GM12878 (cell line): ENCODE data around the gene FTL. TPM values are rescaled to one million over a fixed set of nuclear protein-coding genes. Genes with fewer than 3 reads are reported as not detected.

Source experiments
- ATAC-seq: fragments of 200-7000 bp; cut with Tn5 transposase; 3 replicates; pipeline ENCODE4 v1.9.1; 2020; ENCODE audit warnings: mild to moderate bottlenecking, moderate library complexity
- BruUV-seq: library from RNA; stranded (reverse); fragments of 400-500 nt; replicated peaks from 2 replicates; lab custom pipeline; 2021; lab: Mats Ljungman, UMichigan
- CTCF ChIA-PET: fragments of 300-600 bp; sonication (Branson Sonifier 250); formaldehyde crosslinking; extraction: SDS; loops from one replicate; lab custom pipeline; 2021; ENCODE audit warnings: inconsistent platforms; lab: Yijun Ruan, JAX
- POLR2A ChIA-PET: fragments of 350-600 bp; formaldehyde crosslinking; extraction: SDS; loops from one replicate; lab custom pipeline; 2021; ENCODE audit warnings: inconsistent platforms; lab: Charles Lee
- RAD21 ChIA-PET: fragments of 300-600 bp; sonication (Branson Sonifier 250); formaldehyde crosslinking; loops from one replicate; lab custom pipeline; 2023; ENCODE audit warnings: antibody characterized with exemption; ENCODE audit not compliant: unreplicated experiment; lab: Charles Lee
- SMC1A ChIA-PET: fragments of 300-600 bp; sonication (Branson Sonifier 250); formaldehyde crosslinking; loops from one replicate; lab custom pipeline; 2023; ENCODE audit not compliant: unreplicated experiment, uncharacterized antibody; lab: Charles Lee
- DNase-seq: peaks from one replicate; pipeline ENCODE4 v3.0.0-alpha.2; 2011; ENCODE audit warnings: low read depth, low spot score
- FAIRE-seq: peaks from 3 replicates; lab custom pipeline; 2011; peaks lifted over from hg19 to GRCh38; lab: Jason Lieb, UNC
- H2AFZ ChIP-seq: 2 replicates; pipeline ENCODE4 v1.6.0; 2011; ENCODE audit warnings: low read depth, low read length, control low read depth; ENCODE audit not compliant: control insufficient read depth
- H3K27ac ChIP-seq: 2 replicates; pipeline ENCODE4 v1.5.1; 2011; ENCODE audit warnings: control low read depth; ENCODE audit not compliant: control insufficient read depth, insufficient read depth
- H3K27me3 ChIP-seq, 2 experiments: replicated peaks in 1 of 2; 2 replicates each; pipeline versions ENCODE4 v1.6.0 to v1.6.1; 2011; ENCODE audit warnings: low read length in 1 of 2; ENCODE audit not compliant: control insufficient read depth in 2 of 2, insufficient read depth in 2 of 2
- H3K36me3 ChIP-seq, 2 experiments: 2 replicates each; pipeline ENCODE4 v1.5.1; 2011; ENCODE audit warnings: low read length in 1 of 2; ENCODE audit not compliant: control insufficient read depth in 2 of 2, insufficient read depth in 2 of 2
- H3K4me1 ChIP-seq: 2 replicates; pipeline ENCODE4 v1.6.1; 2011; ENCODE audit warnings: mild to moderate bottlenecking, low read length, moderate library complexity, mixed read lengths; ENCODE audit not compliant: control insufficient read depth, insufficient read depth
- H3K4me2 ChIP-seq: 2 replicates; pipeline ENCODE4 v1.6.0; 2011; ENCODE audit warnings: control low read depth; ENCODE audit not compliant: control insufficient read depth, insufficient read depth
- H3K4me3 ChIP-seq: fragments of 200-600 bp; sonication (generic); 2 replicates; pipeline ENCODE4 v1.5.1; 2016
- H3K79me2 ChIP-seq: 2 replicates; pipeline ENCODE4 v1.6.0; 2011; ENCODE audit warnings: low read length; ENCODE audit not compliant: control insufficient read depth, insufficient read depth
- H3K9ac ChIP-seq: 2 replicates; pipeline ENCODE4 v1.8.0; 2011; ENCODE audit warnings: low read length, control low read depth, mixed read lengths; ENCODE audit not compliant: control insufficient read depth, insufficient read depth
- H3K9me3 ChIP-seq: replicated peaks from 3 replicates; pipeline ENCODE4 v1.5.1; 2011; ENCODE audit warnings: mild to moderate bottlenecking, low read length; ENCODE audit not compliant: control insufficient read depth, insufficient read depth
- H4K20me1 ChIP-seq: 2 replicates; pipeline ENCODE4 v1.6.0; 2011; ENCODE audit not compliant: control insufficient read depth, insufficient read depth
- BHLHE40 ChIP-seq, 2 experiments: fragments of 450-650 bp in 1 of 2; IDR thresholded peaks; 2 replicates each; pipeline ENCODE4 v1.6.1; 2011 to 2017; ENCODE audit warnings: low read depth in 2 of 2, borderline replicate concordance in 1 of 2, improper control_type of control experiment in 1 of 2, low read length in 1 of 2, mild to moderate bottlenecking in 1 of 2
- CBFB ChIP-seq: IDR thresholded peaks from 2 replicates; pipeline ENCODE4 v1.6.1; 2016; ENCODE audit warnings: antibody characterized with exemption, low read depth
- E2F8 ChIP-seq: fragments of 450-650 bp; IDR thresholded peaks from 2 replicates; pipeline ENCODE4 v1.6.1; 2018; ENCODE audit warnings: mild to moderate bottlenecking, low read depth, moderate library complexity; ENCODE audit not compliant: partially characterized antibody
- FOXK2 ChIP-seq: fragments of 450-650 bp; IDR thresholded peaks from 2 replicates; pipeline ENCODE4 v1.6.1; 2017; ENCODE audit warnings: mild to moderate bottlenecking, moderate library complexity
- GABPA ChIP-seq: IDR thresholded peaks from 2 replicates; pipeline ENCODE4 v1.6.1; 2014; ENCODE audit warnings: antibody characterized with exemption, low read depth, mild to moderate bottlenecking, inconsistent platforms
- IKZF1 ChIP-seq: fragments of 450-650 bp; conservative IDR thresholded peaks from 2 replicates; pipeline ENCODE4 v1.6.1; 2017; ENCODE audit warnings: antibody characterized with exemption, mild to moderate bottlenecking
- NFYA ChIP-seq: IDR thresholded peaks from 2 replicates; pipeline ENCODE4 v1.6.1; 2011; ENCODE audit warnings: low read depth, mild to moderate bottlenecking, low read length, improper control_type of control experiment, borderline replicate concordance
- PML ChIP-seq: IDR thresholded peaks from 2 replicates; pipeline ENCODE4 v1.6.1; 2012; ENCODE audit warnings: low read length, inconsistent platforms
- POLR2AphosphoS2 ChIP-seq: IDR thresholded peaks from 2 replicates; pipeline ENCODE4 v1.6.1; 2011; ENCODE audit warnings: low read depth, mild to moderate bottlenecking, low read length, improper control_type of control experiment, moderate library complexity
- RBBP5 ChIP-seq: fragments of 200-600 bp; sonication (generic); conservative IDR thresholded peaks from 2 replicates; pipeline ENCODE4 v1.6.1; 2016
- RELA ChIP-seq: fragments of 450-650 bp; IDR thresholded peaks from 2 replicates; pipeline ENCODE4 v1.8.0; 2014; ENCODE audit warnings: borderline replicate concordance; ENCODE audit not compliant: partially characterized antibody
- TCF7 ChIP-seq: IDR thresholded peaks from 2 replicates; pipeline ENCODE4 v1.6.1; 2014; ENCODE audit warnings: antibody characterized with exemption, borderline replicate concordance
- USF1 ChIP-seq: IDR thresholded peaks from 2 replicates; pipeline ENCODE4 v1.6.1; 2011; ENCODE audit warnings: borderline replicate concordance, low read depth, mild to moderate bottlenecking, moderate library complexity, mixed read lengths, low read length; ENCODE audit not compliant: insufficient read depth; ENCODE audit errors: extremely low read length
- ZNF687 ChIP-seq: fragments of 450-650 bp; IDR thresholded peaks from 2 replicates; pipeline ENCODE4 v1.6.1; 2017; ENCODE audit warnings: mild to moderate bottlenecking, moderate library complexity
- ZSCAN29 ChIP-seq: fragments of 450-650 bp; IDR thresholded peaks from 2 replicates; pipeline ENCODE4 v1.6.1; 2017; ENCODE audit warnings: mild to moderate bottlenecking, moderate library complexity
- WGBS: methylation state at CpG from one replicate; pipeline ENCODE4 v1.1.6; 2016; ENCODE audit warnings: low lambda C conversion rate; ENCODE audit not compliant: insufficient replicate concordance, insufficient coverage; ENCODE audit errors: missing lambda C conversion rate; 5-methylcytosine and 5-hydroxymethylcytosine counted together
- in situ Hi-C: fragments of 300-500 bp; cut with MboI; formaldehyde crosslinking; loops from 9 replicates; pipeline ENCODE4 v1.14.3; 2018; ENCODE audit warnings: mixed read lengths
- intact Hi-C: fragments of 100-400 bp; cut with micrococcal nuclease; formaldehyde crosslinking; loops from one replicate; pipeline ENCODE4 v1.14.2; 2022; ENCODE audit not compliant: unreplicated experiment
- polyA plus RNA-seq, 11 experiments: library from polyadenylated mRNA; depleted of rRNA in 4 of 11; unstranded in 6 of 11; stranded (reverse) in 5 of 11; fragments of >200 nt; fragmentation: Nextera tagmentation in 4 of 11; fragmentation: Illumina TruSeq in 1 of 11; extraction: Ambion mirVana in 4 of 11; extraction: Trizol in 1 of 11; gene quantifications; 1 replicate in 1 of 11; 2 replicates in 10 of 11; pipeline versions ENCODE4 v1.2.1 to v1.2.3, GENCODE V29; 2011 to 2016; ENCODE audit warnings: inconsistent platforms in 2 of 11, missing spikeins in 2 of 11, low read depth in 1 of 11
- total RNA-seq, 4 experiments: library from RNA; depleted of rRNA in 3 of 4; stranded (reverse); fragments of >200 nt in 3 of 4; fragmentation: Illumina TruSeq in 1 of 4; extraction: Trizol in 1 of 4; gene quantifications; 2 replicates each; pipeline versions ENCODE4 v1.2.1 to v1.2.3, GENCODE V29; 2013 to 2021

The FTL gene
- total and polyA plus RNA-seq, 10 of the 15 experiments (the other 5 are each of a cell fraction or from before 2014, with no cell fraction given): 364 to 8,913 (median 1,595) TPM

- in situ Hi-C loops (no loop called here), intact Hi-C loops (no loop called here)
- RAD21 ChIA-PET: no interaction called here
- CTCF ChIA-PET: interaction anchor here (0.6 to 0.8 kb wide), 3 partner anchors 9 to 215 kb away, joined by 3 read pairs; no protein-coding TSS in a partner anchor
- no peak overlapping the region for H3K9ac ChIP-seq
- BruUV-seq: no TSS peak
- no peak for FAIRE-seq
- POLR2A ChIA-PET: interaction anchor here (0.6 to 1.1 kb wide), 5 partner anchors 11 to 140 kb away, joined by 3 to 7 read pairs (median 3); partner anchors contain the start of genes GYS1 and RUVBL2
- no peak overlapping the region for H3K27ac ChIP-seq
- DNase-seq: no peak
- no peaks in the 10 kb centered on the region for H3K4me1 ChIP-seq
- no peak for TF ChIP-seq RELA
- no peak for TF ChIP-seq POLR2AphosphoS2
- TF ChIP-seq TCF7: no peak
- TF ChIP-seq PML: no peak
- no peak for TF ChIP-seq NFYA
- TF ChIP-seq CBFB: no peak
- TF ChIP-seq BHLHE40 (IDR thresholded peaks at IDR 0.05; ENCODE audit: borderline replicate concordance in 1 of 2, low read depth in 2 of 2, low read length in 1 of 2): no peak
- no peak for TF ChIP-seq ZNF687
- no peak for TF ChIP-seq IKZF1
- TF ChIP-seq USF1: no peak
- no peak for TF ChIP-seq FOXK2
- TF ChIP-seq E2F8: no peak
- TF ChIP-seq RBBP5: no peak
- no peak for TF ChIP-seq GABPA
- no peak for TF ChIP-seq ZSCAN29
- TF ChIP-seq, all 136 proteins: peak for 0
- H4K20me1 ChIP-seq: no peaks in the 10 kb centered on the region
- no peak overlapping the region for H3K4me3 ChIP-seq
- peaks cover 13 to 16% of the 10 kb centered on the region in 2 experiments for H3K36me3 ChIP-seq
- WGBS: over 99% methylated on average over 15 of the region's 15 CpGs
- ATAC-seq: no peak
- H3K79me2 ChIP-seq: no peaks in the 10 kb centered on the region; the same call in 1 of the 2 replicates
- H3K9me3 ChIP-seq: no peaks in the 10 kb centered on the region
- no peak overlapping the region for H3K4me2 ChIP-seq
- H2AFZ ChIP-seq: no peak overlapping the region
- SMC1A ChIA-PET: interaction anchor here (0.6 to 1.0 kb wide), 2 partner anchors 11 to 484 kb away, joined by 4 read pairs; partner anchors contain the start of genes GYS1 and RUVBL2
- no peaks in the 10 kb centered on the region for H3K27me3 ChIP-seq
These were observed 39.0 kb downstream of the FTL start for GRCh38 chr19:49004133-49004532.
